Fibroblast of mammary gland (primary cell): Measurements from ENCODE around the gene DFFB.

ENCODE experiments used
- DNase-seq: peaks from one replicate; pipeline ENCODE4 v3.0.0-alpha.2; 2010; ENCODE audit warnings: low read depth
- H3K4me3 ChIP-seq: 2 replicates; pipeline ENCODE4 v1.5.1; 2011; ENCODE audit warnings: low read depth, mild to moderate bottlenecking, low read length, moderate library complexity; ENCODE audit not compliant: control insufficient read depth
- CTCF ChIP-seq: conservative IDR thresholded peaks from 2 replicates; pipeline ENCODE4 v1.5.1; 2011; ENCODE audit warnings: low read depth, low read length, inconsistent platforms; ENCODE audit not compliant: control insufficient read depth, insufficient read depth

Gene DFFB

GRCh38 chr1:3906672-3907020, 49.4 kb downstream of the DFFB start:
- DNase-seq: no peak
- TF ChIP-seq CTCF: no peak
- no peak overlapping the region for H3K4me3 ChIP-seq

GRCh38 chr1:3907031-3907534, 49.8 kb downstream of the DFFB start:
- no peak overlapping the region for H3K4me3 ChIP-seq
- peak; percentile 24 for DNase-seq
- peak; percentile 3 for TF ChIP-seq CTCF

GRCh38 chr1:3907621-3908165, 50.4 kb downstream of the DFFB start:
- no peak for DNase-seq
- H3K4me3 ChIP-seq: no peak overlapping the region
- TF ChIP-seq CTCF: no peak

GRCh38 chr1:3908886-3909517, 51.7 kb downstream of the DFFB start:
- DNase-seq: no peak
- no peak for TF ChIP-seq CTCF
- H3K4me3 ChIP-seq: no peak overlapping the region

GRCh38 chr1:3909615-3910014, 52.3 kb downstream of the DFFB start:
- DNase-seq: no peak

GRCh38 chr1:3910049-3910731, 52.9 kb downstream of the DFFB start:
- H3K4me3 ChIP-seq: no peak overlapping the region
- DNase-seq: no peak
- no peak for TF ChIP-seq CTCF

More at GRCh38 chr1:3909615-3910014, 52.3 kb downstream of the DFFB start:
- no peak overlapping the region for H3K4me3 ChIP-seq
- TF ChIP-seq CTCF: no peak
